ENCODE results near the gene TAOK1. TPM values are rescaled to one million over a fixed set of nuclear protein-coding genes. Genes with fewer than 3 reads are reported as not detected.

TAOK1 gene
- total and polyA plus RNA-seq, 10 of the 15 experiments (the other 5 are each of a cell fraction or from before 2014, with no cell fraction given) = 2.0 to 27.1 (median 11.8) TPM

GRCh38 chr17:29364691-29365090, 25.5 kb upstream of the TAOK1 start (continued):
- TF ChIP-seq, protein P1, sequence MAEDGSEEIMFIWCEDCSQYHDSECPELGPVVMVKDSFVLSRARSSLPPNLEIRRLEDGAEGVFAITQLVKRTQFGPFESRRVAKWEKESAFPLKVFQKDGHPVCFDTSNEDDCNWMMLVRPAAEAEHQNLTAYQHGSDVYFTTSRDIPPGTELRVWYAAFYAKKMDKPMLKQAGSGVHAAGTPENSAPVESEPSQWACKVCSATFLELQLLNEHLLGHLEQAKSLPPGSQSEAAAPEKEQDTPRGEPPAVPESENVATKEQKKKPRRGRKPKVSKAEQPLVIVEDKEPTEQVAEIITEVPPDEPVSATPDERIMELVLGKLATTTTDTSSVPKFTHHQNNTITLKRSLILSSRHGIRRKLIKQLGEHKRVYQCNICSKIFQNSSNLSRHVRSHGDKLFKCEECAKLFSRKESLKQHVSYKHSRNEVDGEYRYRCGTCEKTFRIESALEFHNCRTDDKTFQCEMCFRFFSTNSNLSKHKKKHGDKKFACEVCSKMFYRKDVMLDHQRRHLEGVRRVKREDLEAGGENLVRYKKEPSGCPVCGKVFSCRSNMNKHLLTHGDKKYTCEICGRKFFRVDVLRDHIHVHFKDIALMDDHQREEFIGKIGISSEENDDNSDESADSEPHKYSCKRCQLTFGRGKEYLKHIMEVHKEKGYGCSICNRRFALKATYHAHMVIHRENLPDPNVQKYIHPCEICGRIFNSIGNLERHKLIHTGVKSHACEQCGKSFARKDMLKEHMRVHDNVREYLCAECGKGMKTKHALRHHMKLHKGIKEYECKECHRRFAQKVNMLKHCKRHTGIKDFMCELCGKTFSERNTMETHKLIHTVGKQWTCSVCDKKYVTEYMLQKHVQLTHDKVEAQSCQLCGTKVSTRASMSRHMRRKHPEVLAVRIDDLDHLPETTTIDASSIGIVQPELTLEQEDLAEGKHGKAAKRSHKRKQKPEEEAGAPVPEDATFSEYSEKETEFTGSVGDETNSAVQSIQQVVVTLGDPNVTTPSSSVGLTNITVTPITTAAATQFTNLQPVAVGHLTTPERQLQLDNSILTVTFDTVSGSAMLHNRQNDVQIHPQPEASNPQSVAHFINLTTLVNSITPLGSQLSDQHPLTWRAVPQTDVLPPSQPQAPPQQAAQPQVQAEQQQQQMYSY (CRISPR knock-in tag; IDR thresholded peaks at IDR 0.05) = no peak
- TF ChIP-seq ZNF384 (IDR thresholded peaks at IDR 0.05; ENCODE audit: borderline replicate concordance, low read depth, low read length) (no peak), REST (IDR thresholded peaks at IDR 0.05; ENCODE audit: low read depth, low read length) (no peak), TARDBP (IDR thresholded peaks at IDR 0.05; ENCODE audit: borderline replicate concordance) (no peak), BACH1 (IDR thresholded peaks at IDR 0.05; ENCODE audit: borderline replicate concordance) (no peak), IRF3 (IDR thresholded peaks at IDR 0.05) (no peak), GATAD2B (conservative IDR thresholded peaks at IDR 0.05; ENCODE audit: low read depth) (no peak), TCF3 (IDR thresholded peaks at IDR 0.05; ENCODE audit: borderline replicate concordance, insufficient read depth, low read depth, low read length) (no peak), PAX5 (IDR thresholded peaks at IDR 0.05; ENCODE audit: borderline replicate concordance, low read depth, low read length) (no peak), TCF7 (IDR thresholded peaks at IDR 0.05; ENCODE audit: borderline replicate concordance) (no peak)
- TF ChIP-seq, protein P2, sequence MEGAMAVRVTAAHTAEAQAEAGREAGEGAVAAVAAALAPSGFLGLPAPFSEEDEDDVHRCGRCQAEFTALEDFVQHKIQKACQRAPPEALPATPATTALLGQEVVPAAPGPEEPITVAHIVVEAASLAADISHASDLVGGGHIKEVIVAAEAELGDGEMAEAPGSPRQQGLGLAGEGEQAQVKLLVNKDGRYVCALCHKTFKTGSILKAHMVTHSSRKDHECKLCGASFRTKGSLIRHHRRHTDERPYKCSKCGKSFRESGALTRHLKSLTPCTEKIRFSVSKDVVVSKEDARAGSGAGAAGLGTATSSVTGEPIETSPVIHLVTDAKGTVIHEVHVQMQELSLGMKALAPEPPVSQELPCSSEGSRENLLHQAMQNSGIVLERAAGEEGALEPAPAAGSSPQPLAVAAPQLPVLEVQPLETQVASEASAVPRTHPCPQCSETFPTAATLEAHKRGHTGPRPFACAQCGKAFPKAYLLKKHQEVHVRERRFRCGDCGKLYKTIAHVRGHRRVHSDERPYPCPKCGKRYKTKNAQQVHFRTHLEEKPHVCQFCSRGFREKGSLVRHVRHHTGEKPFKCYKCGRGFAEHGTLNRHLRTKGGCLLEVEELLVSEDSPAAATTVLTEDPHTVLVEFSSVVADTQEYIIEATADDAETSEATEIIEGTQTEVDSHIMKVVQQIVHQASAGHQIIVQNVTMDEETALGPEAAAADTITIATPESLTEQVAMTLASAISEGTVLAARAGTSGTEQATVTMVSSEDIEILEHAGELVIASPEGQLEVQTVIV (IDR thresholded peaks at IDR 0.05; ENCODE audit: borderline replicate concordance, partially characterized antibody) = no peak
- TF ChIP-seq, protein P3, sequence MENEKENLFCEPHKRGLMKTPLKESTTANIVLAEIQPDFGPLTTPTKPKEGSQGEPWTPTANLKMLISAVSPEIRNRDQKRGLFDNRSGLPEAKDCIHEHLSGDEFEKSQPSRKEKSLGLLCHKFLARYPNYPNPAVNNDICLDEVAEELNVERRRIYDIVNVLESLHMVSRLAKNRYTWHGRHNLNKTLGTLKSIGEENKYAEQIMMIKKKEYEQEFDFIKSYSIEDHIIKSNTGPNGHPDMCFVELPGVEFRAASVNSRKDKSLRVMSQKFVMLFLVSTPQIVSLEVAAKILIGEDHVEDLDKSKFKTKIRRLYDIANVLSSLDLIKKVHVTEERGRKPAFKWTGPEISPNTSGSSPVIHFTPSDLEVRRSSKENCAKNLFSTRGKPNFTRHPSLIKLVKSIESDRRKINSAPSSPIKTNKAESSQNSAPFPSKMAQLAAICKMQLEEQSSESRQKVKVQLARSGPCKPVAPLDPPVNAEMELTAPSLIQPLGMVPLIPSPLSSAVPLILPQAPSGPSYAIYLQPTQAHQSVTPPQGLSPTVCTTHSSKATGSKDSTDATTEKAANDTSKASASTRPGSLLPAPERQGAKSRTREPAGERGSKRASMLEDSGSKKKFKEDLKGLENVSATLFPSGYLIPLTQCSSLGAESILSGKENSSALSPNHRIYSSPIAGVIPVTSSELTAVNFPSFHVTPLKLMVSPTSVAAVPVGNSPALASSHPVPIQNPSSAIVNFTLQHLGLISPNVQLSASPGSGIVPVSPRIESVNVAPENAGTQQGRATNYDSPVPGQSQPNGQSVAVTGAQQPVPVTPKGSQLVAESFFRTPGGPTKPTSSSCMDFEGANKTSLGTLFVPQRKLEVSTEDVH (IDR thresholded peaks at IDR 0.05; ENCODE audit: low read depth, partially characterized antibody) = no peak

Measured in GM12878 (cell line).